ENCODE results near the gene MYO5B.

Gene MYO5B

GRCh38 chr18:50061876-50062517 lies 132.9 kb downstream of the MYO5B start:
- DNase-seq = no peak

GRCh38 chr18:50060822-50061221 lies 134.1 kb downstream of the MYO5B start:
- DNase-seq = no peak

GRCh38 chr18:50058731-50059130 lies 136.2 kb downstream of the MYO5B start:
- DNase-seq = no peak

- DNase-seq = no peak
Measured at GRCh38 chr18:50057009-50057408, 137.9 kb downstream of the MYO5B start.

GRCh38 chr18:50056185-50056584 lies 138.8 kb downstream of the MYO5B start:
- DNase-seq = no peak

- no peak for DNase-seq
Measured at GRCh38 chr18:50055488-50055887, 139.5 kb downstream of the MYO5B start.

- no peak for DNase-seq
Measured at GRCh38 chr18:50053111-50053510, 141.8 kb downstream of the MYO5B start.

- no peak for DNase-seq
Measured at GRCh38 chr18:50051288-50051687, 143.7 kb downstream of the MYO5B start.

GRCh38 chr18:50045126-50045525 lies 149.8 kb downstream of the MYO5B start:
- no peak for DNase-seq

- DNase-seq = no peak
Measured at GRCh38 chr18:50044402-50044801, 150.5 kb downstream of the MYO5B start.

GRCh38 chr18:50042611-50043010 lies 152.3 kb downstream of the MYO5B start:
- no peak for DNase-seq

GRCh38 chr18:50039746-50040145 lies 155.2 kb downstream of the MYO5B start:
- DNase-seq = no peak

GRCh38 chr18:50038448-50038847 lies 156.5 kb downstream of the MYO5B start:
- DNase-seq = no peak

- DNase-seq = no peak
Measured at GRCh38 chr18:50034029-50034428, 160.9 kb downstream of the MYO5B start.

- DNase-seq = no peak
Measured at GRCh38 chr18:50033004-50033403, 161.9 kb downstream of the MYO5B start.

GRCh38 chr18:50030146-50030545 lies 164.8 kb downstream of the MYO5B start:
- DNase-seq = no peak

GRCh38 chr18:50027996-50028395 lies 167.0 kb downstream of the MYO5B start:
- no peak for DNase-seq

GRCh38 chr18:50024466-50024865 lies 170.5 kb downstream of the MYO5B start:
- DNase-seq = no peak

- no peak for DNase-seq
Measured at GRCh38 chr18:50022985-50023384, 172.0 kb downstream of the MYO5B start.

GRCh38 chr18:50014606-50015005 lies 180.3 kb downstream of the MYO5B start:
- no peak for DNase-seq

- DNase-seq = no peak
Measured at GRCh38 chr18:50013363-50014138, 181.4 kb downstream of the MYO5B start.

- DNase-seq = no peak
Measured at GRCh38 chr18:50011813-50012435, 183.0 kb downstream of the MYO5B start.

GRCh38 chr18:50009773-50010335 lies 185.1 kb downstream of the MYO5B start:
- peak in 1 of 2 donors; percentile 15 for DNase-seq

GRCh38 chr18:50008306-50008705 lies 186.6 kb downstream of the MYO5B start:
- no peak for DNase-seq
